ENCODE data around the gene FBXW10.
"Not testable (repeated sequence)": the region's sequence is repeated elsewhere in the genome, so short reads cannot be mapped to it uniquely, and the experiment has no call there.

Gene FBXW10

GRCh38 chr17:18743699-18744421 is at the start of gene FBXW10:
FBXW10 (plus strand) TSS chr17:18744054; CDS start chr17:18744245, 191 bp downstream.
- DNase-seq (ENCODE audit: low read depth): not testable (repeated sequence)

- not testable (repeated sequence) for DNase-seq (ENCODE audit: low read depth)
Measured at GRCh38 chr17:18695143-18695542, 48.7 kb upstream of the FBXW10 start.

GRCh38 chr17:18698473-18699103 is 45.3 kb upstream of the FBXW10 start:
- not testable (repeated sequence) for DNase-seq (ENCODE audit: low read depth)

- DNase-seq (ENCODE audit: low read depth): not testable (repeated sequence)
Measured at GRCh38 chr17:18705955-18706354, 37.9 kb upstream of the FBXW10 start.

GRCh38 chr17:18708215-18708614 is 35.6 kb upstream of the FBXW10 start:
- not testable (repeated sequence) for DNase-seq (ENCODE audit: low read depth)

GRCh38 chr17:18712354-18712999 is 31.4 kb upstream of the FBXW10 start:
- DNase-seq (ENCODE audit: low read depth): not testable (repeated sequence)

- DNase-seq (ENCODE audit: low read depth): not testable (repeated sequence)
Measured at GRCh38 chr17:18718643-18719427, 25.0 kb upstream of the FBXW10 start.

- DNase-seq (ENCODE audit: low read depth): not testable (repeated sequence)
Measured at GRCh38 chr17:18719428-18720110, 24.3 kb upstream of the FBXW10 start.

GRCh38 chr17:18721775-18722547 is 21.9 kb upstream of the FBXW10 start:
- not testable (repeated sequence) for DNase-seq (ENCODE audit: low read depth)

- DNase-seq (ENCODE audit: low read depth): not testable (repeated sequence)
Measured at GRCh38 chr17:18722612-18723011, 21.2 kb upstream of the FBXW10 start.

- not testable (repeated sequence) for DNase-seq (ENCODE audit: low read depth)
Measured at GRCh38 chr17:18723509-18723908, 20.3 kb upstream of the FBXW10 start.

GRCh38 chr17:18732438-18732837 is 11.4 kb upstream of the FBXW10 start:
- DNase-seq (ENCODE audit: low read depth): not testable (repeated sequence)

GRCh38 chr17:18733350-18733749 is 10.5 kb upstream of the FBXW10 start:
- not testable (repeated sequence) for DNase-seq (ENCODE audit: low read depth)

GRCh38 chr17:18739616-18740391 is 4.0 kb upstream of the FBXW10 start:
- DNase-seq (ENCODE audit: low read depth): not testable (repeated sequence)

GRCh38 chr17:18741228-18741627 is 2.6 kb upstream of the FBXW10 start:
- DNase-seq (ENCODE audit: low read depth): not testable (repeated sequence)

GRCh38 chr17:18744726-18745125 is 872 bp downstream of the FBXW10 start:
- not testable (repeated sequence) for DNase-seq (ENCODE audit: low read depth)

- not testable (repeated sequence) for DNase-seq (ENCODE audit: low read depth)
Measured at GRCh38 chr17:18746551-18746950, 2.7 kb downstream of the FBXW10 start.

GRCh38 chr17:18747501-18747900 is 3.6 kb downstream of the FBXW10 start:
- DNase-seq (ENCODE audit: low read depth): not testable (repeated sequence)

- DNase-seq (ENCODE audit: low read depth): not testable (repeated sequence)
Measured at GRCh38 chr17:18750242-18750641, 6.4 kb downstream of the FBXW10 start.
